Adrenal gland (tissue), 12 donors: ENCODE measurements around the gene NAPSA. TPM values are rescaled to one million over a fixed set of nuclear protein-coding genes. Genes with fewer than 3 reads are reported as not detected.

Experiments
- polyA plus RNA-seq, 3 donors: library from polyadenylated mRNA; stranded (reverse); fragments of 200-250 nt in 2 of 3; fragments of 350-450 nt in 1 of 3; fragmentation: Illumina TruSeq in 1 of 3; extraction: RNeasy Lipid Tissue Mini Kit (QIAGEN cat#74804) in 1 of 3; gene quantifications; one replicate each; pipeline ENCODE4 v1.2.3, GENCODE V29; 2013 to 2014
- total RNA-seq, 9 donors: library from RNA; depleted of rRNA in 4 of 9; stranded (reverse); fragments of >200 nt in 4 of 9; fragments of 120-200 nt in 1 of 9; fragmentation: NEBNext Ultra II Directional in 1 of 9; extraction: Animal tissue kit (Norgen Biotek cat#: 25700) in 1 of 9; gene quantifications; one replicate each; pipeline versions ENCODE4 v1.1.0 to v1.2.4, GENCODE V29; 2013 to 2023
- donor health status: healthy with polysubstance abuse.
- donor health status: Bipolar disorder and iron deficiency.
- donor health status: DM: yes; HTN: yes; CAD: no.
- donor health status: DM: no; HTN: no; CAD: no.
- donor health status: DM: no; HTN: no; CAD: no.
- donor health status: DM: yes; HTN: yes; CAD: no.

NAPSA gene
- total and polyA plus RNA-seq, 12 donors: 0.14 to 4.5 (median 0.67) TPM; not detected in 3

Other genes starting within 250 kb of the NAPSA start
- gene IZUMO2, start 202.4 kb downstream of the NAPSA start, total RNA-seq: not detected
- gene IZUMO2, start 202.4 kb downstream of the NAPSA start, polyA plus RNA-seq: not detected
- gene MYH14, start 162.0 kb downstream of the NAPSA start, total RNA-seq: 1 to 10 TPM in 7 of 9 donors, under 1 TPM in 2; 0.22 to 8.5 (median 2.6) TPM
- gene MYH14, start 162.0 kb downstream of the NAPSA start, polyA plus RNA-seq: 1 to 10 TPM in 2 of 3 donors, under 1 TPM in 1; 0.33 to 4.6 (median 3.6) TPM
- gene KCNC3, start 36.3 kb downstream of the NAPSA start, total RNA-seq: 1 to 10 TPM in 6 of 9 donors, under 1 TPM in 3; 0.17 to 3.0 (median 1.5) TPM
- gene KCNC3, start 36.3 kb downstream of the NAPSA start, polyA plus RNA-seq: 1 to 10 TPM in 1 of 3 donors, under 1 TPM in 2; 0.79 to 7.3 (median 0.88) TPM
- 100 to 1,000 TPM in 4 of 9 donors, 10 to 100 TPM in 5; 43.7 to 148 (median 97.0) TPM for gene NR1H2, start 10.8 kb upstream of the NAPSA start, total RNA-seq
- gene NR1H2, start 10.8 kb upstream of the NAPSA start, polyA plus RNA-seq: 100 to 1,000 TPM in 2 of 3 donors, 10 to 100 TPM in 1; 16.5 to 144 (median 102) TPM
- gene POLD1, start 18.7 kb upstream of the NAPSA start, total RNA-seq: 10 to 100 TPM in 8 of 9 donors, 1 to 10 TPM in 1; 8.4 to 59.0 (median 15.7) TPM
- 10 to 100 TPM in 2 of 3 donors, 1 to 10 TPM in 1; 1.9 to 93.9 (median 40.1) TPM for gene POLD1, start 18.7 kb upstream of the NAPSA start, polyA plus RNA-seq
- gene SPIB, start 53.3 kb upstream of the NAPSA start, total RNA-seq: under 1 TPM in 3 of 9 donors, not detected in 6; 0.06 to 0.29 (median 0.19) TPM
- under 1 TPM in 1 of 3 donors, not detected in 2; 0.03 TPM for gene SPIB, start 53.3 kb upstream of the NAPSA start, polyA plus RNA-seq
- gene MYBPC2, start 67.3 kb upstream of the NAPSA start, total RNA-seq: 1 to 10 TPM in 1 of 9 donors, not detected in 8; 1.6 TPM
- gene MYBPC2, start 67.3 kb upstream of the NAPSA start, polyA plus RNA-seq: under 1 TPM in 1 of 3 donors, not detected in 2; 0.03 TPM
- 100 to 1,000 TPM; 113 to 216 (median 130) TPM for gene EMC10, start 110.9 kb upstream of the NAPSA start, total RNA-seq
- gene EMC10, start 110.9 kb upstream of the NAPSA start, polyA plus RNA-seq: 100 to 1,000 TPM in 2 of 3 donors, 10 to 100 TPM in 1; 39.4 to 123 (median 113) TPM
- 10 to 100 TPM in 1 of 9 donors, 1 to 10 TPM in 6, under 1 TPM in 1, not detected in 1; 0.54 to 26.3 (median 1.8) TPM for gene GARIN5A, start 111.2 kb upstream of the NAPSA start, total RNA-seq
- gene GARIN5A, start 111.2 kb upstream of the NAPSA start, polyA plus RNA-seq: 1 to 10 TPM in 2 of 3 donors, under 1 TPM in 1; 0.88 to 2.2 (median 2.0) TPM
- 10 to 100 TPM; 23.2 to 70.9 (median 32.3) TPM for gene JOSD2, start 145.6 kb upstream of the NAPSA start, total RNA-seq
- 10 to 100 TPM in 2 of 3 donors, 1 to 10 TPM in 1; 1.2 to 66.4 (median 59.9) TPM for gene JOSD2, start 145.6 kb upstream of the NAPSA start, polyA plus RNA-seq
- 1 to 10 TPM in 2 of 9 donors, under 1 TPM in 3, not detected in 4; 0.38 to 2.7 (median 0.44) TPM for gene ASPDH, start 148.3 kb upstream of the NAPSA start, total RNA-seq
- 10 to 100 TPM in 1 of 3 donors, 1 to 10 TPM in 2; 1.4 to 30.5 (median 5.7) TPM for gene ASPDH, start 148.3 kb upstream of the NAPSA start, polyA plus RNA-seq
- 1 to 10 TPM in 5 of 9 donors, under 1 TPM in 4; 0.07 to 8.8 (median 1.1) TPM for gene LRRC4B, start 202.8 kb upstream of the NAPSA start, total RNA-seq
- 10 to 100 TPM in 1 of 3 donors, 1 to 10 TPM in 1, under 1 TPM in 1; 0.44 to 24.1 (median 4.9) TPM for gene LRRC4B, start 202.8 kb upstream of the NAPSA start, polyA plus RNA-seq